Colonic mucosa (tissue), 4 donors: ENCODE measurements around the gene SGPP1. TPM values are rescaled to one million over a fixed set of nuclear protein-coding genes. Genes with fewer than 3 reads are reported as not detected.
"Not testable (repeated sequence)": the region's sequence is repeated elsewhere in the genome, so short reads cannot be mapped to it uniquely, and the experiment has no call there.

Experiments
- DNase-seq: peaks from one replicate; pipeline ENCODE4 v3.0.0-alpha.2; 2020
- H3K27ac ChIP-seq: fragments of 200-600 bp; one replicate; pipeline ENCODE4 v1.8.0; 2021
- H3K27me3 ChIP-seq: fragments of 200-600 bp; one replicate; pipeline ENCODE4 v1.8.0; 2021
- H3K36me3 ChIP-seq: fragments of 200-600 bp; one replicate; pipeline ENCODE4 v1.8.0; 2021
- H3K4me1 ChIP-seq: fragments of 200-600 bp; one replicate; pipeline ENCODE4 v1.8.0; 2021; ENCODE audit warnings: mild to moderate bottlenecking
- H3K4me3 ChIP-seq: fragments of 200-600 bp; one replicate; pipeline ENCODE4 v1.8.0; 2021
- H3K9ac ChIP-seq, 2 donors: one replicate each; pipeline ENCODE4 v1.7.0; 2013; ENCODE audit warnings: control low read depth in 2 of 2, low read depth in 2 of 2, low read length in 2 of 2
- H3K9me3 ChIP-seq: fragments of 200-600 bp; one replicate; pipeline ENCODE4 v1.8.0; 2021
- intact Hi-C: fragments of 100-400 bp; cut with DNase I; formaldehyde crosslinking; loops from one replicate; pipeline ENCODE4 v1.14.1; 2022
- total RNA-seq, 2 donors: library from RNA; stranded (reverse); fragmentation: NEBNext Ultra II Directional in 1 of 2; extraction: Animal tissue kit (Norgen Biotek cat#: 25700) in 1 of 2; gene quantifications; one replicate each; pipeline ENCODE4 v1.2.1, GENCODE V29; 2021
- TF ChIP-seq, protein P1 (sequence below): fragments of 200-600 bp; IDR thresholded peaks from one replicate; pipeline ENCODE4 v1.8.0; 2022; ENCODE audit warnings: antibody characterized with exemption, mild to moderate bottlenecking
- donor health status: healthy.
- donor health status: DM: no; HTN: no; CAD: no.
- donor health status: DM: no; HTN: no; CAD: no.

The SGPP1 gene
- total RNA-seq, 2 donors from 2014 or later: 10.5 to 20.0 TPM

- TF ChIP-seq, protein P1, sequence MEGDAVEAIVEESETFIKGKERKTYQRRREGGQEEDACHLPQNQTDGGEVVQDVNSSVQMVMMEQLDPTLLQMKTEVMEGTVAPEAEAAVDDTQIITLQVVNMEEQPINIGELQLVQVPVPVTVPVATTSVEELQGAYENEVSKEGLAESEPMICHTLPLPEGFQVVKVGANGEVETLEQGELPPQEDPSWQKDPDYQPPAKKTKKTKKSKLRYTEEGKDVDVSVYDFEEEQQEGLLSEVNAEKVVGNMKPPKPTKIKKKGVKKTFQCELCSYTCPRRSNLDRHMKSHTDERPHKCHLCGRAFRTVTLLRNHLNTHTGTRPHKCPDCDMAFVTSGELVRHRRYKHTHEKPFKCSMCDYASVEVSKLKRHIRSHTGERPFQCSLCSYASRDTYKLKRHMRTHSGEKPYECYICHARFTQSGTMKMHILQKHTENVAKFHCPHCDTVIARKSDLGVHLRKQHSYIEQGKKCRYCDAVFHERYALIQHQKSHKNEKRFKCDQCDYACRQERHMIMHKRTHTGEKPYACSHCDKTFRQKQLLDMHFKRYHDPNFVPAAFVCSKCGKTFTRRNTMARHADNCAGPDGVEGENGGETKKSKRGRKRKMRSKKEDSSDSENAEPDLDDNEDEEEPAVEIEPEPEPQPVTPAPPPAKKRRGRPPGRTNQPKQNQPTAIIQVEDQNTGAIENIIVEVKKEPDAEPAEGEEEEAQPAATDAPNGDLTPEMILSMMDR: no peak
- H3K4me3 ChIP-seq: no peak overlapping the region
- H3K9me3 ChIP-seq: no peaks in the 10 kb centered on the region
- intact Hi-C loops: no loop called here
- H3K9ac ChIP-seq: no peak overlapping the region
- H3K27ac ChIP-seq: no peak overlapping the region
- no peaks in the 10 kb centered on the region for H3K36me3 ChIP-seq
- H3K27me3 ChIP-seq: no peaks in the 10 kb centered on the region
- DNase-seq: no peak
- no peaks in the 10 kb centered on the region for H3K4me1 ChIP-seq
These were observed 64.2 kb downstream of the SGPP1 start for GRCh38 chr14:63663428-63664341.

- TF ChIP-seq, protein P1: no peak
- H3K27ac ChIP-seq: no peak overlapping the region
- H3K36me3 ChIP-seq: no peaks in the 10 kb centered on the region
- no peak for DNase-seq
- H3K9me3 ChIP-seq: no peaks in the 10 kb centered on the region
- no peak overlapping the region for H3K4me3 ChIP-seq
- no peak overlapping the region for H3K9ac ChIP-seq
- no peaks in the 10 kb centered on the region for H3K27me3 ChIP-seq
- intact Hi-C loops: no loop called here
- no peaks in the 10 kb centered on the region for H3K4me1 ChIP-seq
These were observed 65.1 kb downstream of the SGPP1 start for GRCh38 chr14:63662776-63663175.

- DNase-seq, intact Hi-C loops, H3K36me3 ChIP-seq: not testable (repeated sequence)
These were observed 66.0 kb downstream of the SGPP1 start for GRCh38 chr14:63661881-63662280.

GRCh38 chr14:63659726-63660125 is 68.1 kb downstream of the SGPP1 start:
- TF ChIP-seq, protein P1: no peak
- Histone ChIP-seq H3K4me3 (no peak overlapping the region), H3K4me1 (no peaks in the 10 kb centered on the region), H3K36me3 (no peaks in the 10 kb centered on the region), H3K9ac (no peak overlapping the region), H3K27ac (no peak overlapping the region), H3K9me3 (no peaks in the 10 kb centered on the region), H3K27me3 (no peaks in the 10 kb centered on the region)
- intact Hi-C loops: no loop called here
- no peak for DNase-seq

More at GRCh38 chr14:63661881-63662280, 66.0 kb downstream of the SGPP1 start:
- H3K27me3 ChIP-seq, H3K9me3 ChIP-seq, H3K27ac ChIP-seq, H3K4me1 ChIP-seq, H3K4me3 ChIP-seq, H3K9ac ChIP-seq: not testable (repeated sequence)

DNA sequence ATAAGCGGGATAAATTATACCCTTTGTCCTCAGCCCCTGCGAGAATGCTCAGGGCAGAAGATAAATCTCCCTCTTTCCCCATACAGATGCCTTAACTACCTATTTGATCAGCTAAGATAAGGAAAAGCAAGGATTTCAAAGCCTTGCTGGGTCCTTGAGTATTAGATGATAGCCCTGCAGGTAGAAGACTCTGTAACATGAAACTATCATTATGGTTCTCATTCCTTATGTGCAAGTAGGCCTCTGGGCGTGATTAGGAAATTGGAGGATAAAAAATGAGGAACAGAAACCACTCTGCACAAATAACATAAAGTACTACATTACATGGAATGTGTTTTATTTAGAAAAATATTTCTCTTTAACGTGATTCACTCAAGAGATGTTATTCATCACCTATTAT is 71.7 kb downstream of the SGPP1 start:
- no peak overlapping the region for H3K27ac ChIP-seq
- intact Hi-C loops: no loop called here
- no peak for DNase-seq
- no peaks in the 10 kb centered on the region for H3K9me3 ChIP-seq
- no peak overlapping the region for H3K9ac ChIP-seq
- TF ChIP-seq, protein P1: no peak
- H3K4me1 ChIP-seq: no peaks in the 10 kb centered on the region
- no peak overlapping the region for H3K4me3 ChIP-seq
- H3K27me3 ChIP-seq: no peaks in the 10 kb centered on the region
- no peaks in the 10 kb centered on the region for H3K36me3 ChIP-seq

DNA sequence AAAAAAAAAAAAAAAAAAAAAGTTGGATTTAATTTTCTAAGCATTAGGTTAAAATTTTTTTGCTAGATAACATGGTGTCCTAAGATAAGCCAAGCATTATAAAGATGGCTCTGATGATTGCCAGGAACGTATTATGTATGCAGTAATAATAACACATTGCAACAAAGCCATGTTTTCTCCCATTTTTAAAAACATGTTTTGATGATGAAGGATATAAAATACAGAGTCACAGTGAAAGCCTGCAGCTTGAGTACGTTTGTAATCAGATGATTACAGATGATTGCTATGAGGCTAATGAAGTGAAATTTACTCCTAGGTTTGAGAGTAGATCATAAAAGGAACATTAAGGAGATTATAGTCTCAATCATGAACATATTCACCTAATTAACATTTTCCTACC is 72.9 kb downstream of the SGPP1 start:
- no peak overlapping the region for H3K27ac ChIP-seq
- TF ChIP-seq, protein P1: no peak
- DNase-seq: no peak

More for the DNA sequence above, 72.9 kb downstream of the SGPP1 start:
- Histone ChIP-seq H3K4me1 (no peaks in the 10 kb centered on the region), H3K27me3 (no peaks in the 10 kb centered on the region), H3K36me3 (no peaks in the 10 kb centered on the region), H3K9ac (no peak overlapping the region), H3K4me3 (no peak overlapping the region), H3K9me3 (no peaks in the 10 kb centered on the region)
- intact Hi-C loops: no loop called here
